Measurements from ENCODE around the gene SSH2. TPM values are rescaled to one million over a fixed set of nuclear protein-coding genes. Genes with fewer than 3 reads are reported as not detected.

Gene SSH2
- total and polyA plus RNA-seq, 2 of the 13 experiments (the other 11 are each of a cell fraction or from before 2014, with no cell fraction given): 6.0 to 6.4 TPM

DNA sequence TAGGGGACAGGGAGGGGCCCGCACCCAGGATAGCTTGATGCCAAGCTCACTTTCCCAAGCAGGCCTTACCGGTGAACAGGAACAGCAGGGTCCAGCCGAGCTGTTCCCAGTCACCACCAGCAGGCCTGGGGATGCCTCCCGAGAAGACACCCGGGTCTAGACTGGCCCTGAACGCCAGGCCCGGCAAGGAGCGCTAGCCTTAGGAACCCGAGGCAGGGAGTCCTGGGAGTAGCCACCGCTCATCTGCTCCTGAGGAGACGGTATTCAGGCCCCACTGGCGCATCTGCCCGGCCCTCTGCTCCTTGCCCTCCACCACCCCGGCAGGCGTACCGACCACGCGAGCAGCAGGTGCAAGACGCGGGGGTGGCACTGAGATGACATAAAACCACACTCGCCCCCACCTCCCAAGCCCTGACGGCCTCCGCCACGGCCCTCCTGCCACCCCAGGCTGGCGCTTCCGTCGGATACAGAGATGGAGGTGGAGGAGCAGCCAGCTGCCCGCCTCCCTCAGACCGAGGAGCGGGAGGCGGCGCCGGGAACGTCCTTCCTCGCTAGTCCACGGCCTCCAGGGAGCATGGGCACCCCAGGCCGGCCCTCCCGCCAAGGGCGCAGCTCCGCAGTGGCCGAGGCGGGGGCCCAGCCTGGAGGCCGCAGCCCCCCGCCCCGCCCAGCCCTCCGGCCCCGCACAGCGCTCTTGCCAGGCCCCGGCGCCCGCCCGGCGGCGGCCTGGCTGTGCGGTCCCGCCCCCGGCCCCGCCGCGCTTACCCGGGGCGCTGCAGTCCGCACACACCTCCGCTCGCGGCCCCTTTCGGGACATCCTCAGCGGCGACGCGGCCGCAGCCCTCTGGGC, 341.2 kb downstream of the SSH2 start (continued):
- TF ChIP-seq ZNF451 (CRISPR knock-in tag; IDR thresholded peaks at IDR 0.05) (0 out of 2 replicates have a peak, but pooled peaks have one; percentile 26), ZNF619 (CRISPR knock-in tag; IDR thresholded peaks at IDR 0.05) (no peak), KDM3A (CRISPR knock-in tag; IDR thresholded peaks at IDR 0.05; ENCODE audit: low read depth) (0 out of 2 replicates have a peak, but pooled peaks have one; percentile 51), ASH2L (IDR thresholded peaks at IDR 0.05; ENCODE audit: insufficient read length, low read depth, low read length) (no peak), NFE2L1 (CRISPR knock-in tag; IDR thresholded peaks at IDR 0.05; ENCODE audit: borderline replicate concordance) (no peak), ZNF260 (CRISPR knock-in tag; IDR thresholded peaks at IDR 0.05; ENCODE audit: borderline replicate concordance, low read depth) (no peak), PHF20 (CRISPR knock-in tag; IDR thresholded peaks at IDR 0.05) (0 out of 2 replicates have a peak, but pooled peaks have one; percentile 21), TMF1 (CRISPR knock-in tag; IDR thresholded peaks at IDR 0.05; ENCODE audit: low read depth) (0 out of 2 replicates have a peak, but pooled peaks have one; percentile 22), YY1 (IDR thresholded peaks at IDR 0.05; ENCODE audit: insufficient read depth, insufficient replicate concordance, low read depth, low read length) (no peak), MEIS2 (CRISPR knock-in tag; IDR thresholded peaks at IDR 0.05) (0 out of 2 replicates have a peak, but pooled peaks have one; percentile 26), ZNF296 (CRISPR knock-in tag; conservative IDR thresholded peaks at IDR 0.05) (0 out of 2 replicates have a peak, but pooled peaks have one; percentile 25), TCF7L2 (IDR thresholded peaks at IDR 0.05; ENCODE audit: low read depth, low read length) (no peak)
- TF ChIP-seq, protein P1, sequence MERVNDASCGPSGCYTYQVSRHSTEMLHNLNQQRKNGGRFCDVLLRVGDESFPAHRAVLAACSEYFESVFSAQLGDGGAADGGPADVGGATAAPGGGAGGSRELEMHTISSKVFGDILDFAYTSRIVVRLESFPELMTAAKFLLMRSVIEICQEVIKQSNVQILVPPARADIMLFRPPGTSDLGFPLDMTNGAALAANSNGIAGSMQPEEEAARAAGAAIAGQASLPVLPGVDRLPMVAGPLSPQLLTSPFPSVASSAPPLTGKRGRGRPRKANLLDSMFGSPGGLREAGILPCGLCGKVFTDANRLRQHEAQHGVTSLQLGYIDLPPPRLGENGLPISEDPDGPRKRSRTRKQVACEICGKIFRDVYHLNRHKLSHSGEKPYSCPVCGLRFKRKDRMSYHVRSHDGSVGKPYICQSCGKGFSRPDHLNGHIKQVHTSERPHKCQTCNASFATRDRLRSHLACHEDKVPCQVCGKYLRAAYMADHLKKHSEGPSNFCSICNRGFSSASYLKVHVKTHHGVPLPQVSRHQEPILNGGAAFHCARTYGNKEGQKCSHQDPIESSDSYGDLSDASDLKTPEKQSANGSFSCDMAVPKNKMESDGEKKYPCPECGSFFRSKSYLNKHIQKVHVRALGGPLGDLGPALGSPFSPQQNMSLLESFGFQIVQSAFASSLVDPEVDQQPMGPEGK (CRISPR knock-in tag; IDR thresholded peaks at IDR 0.05): peak; percentile 56
- TF ChIP-seq, protein P2, sequence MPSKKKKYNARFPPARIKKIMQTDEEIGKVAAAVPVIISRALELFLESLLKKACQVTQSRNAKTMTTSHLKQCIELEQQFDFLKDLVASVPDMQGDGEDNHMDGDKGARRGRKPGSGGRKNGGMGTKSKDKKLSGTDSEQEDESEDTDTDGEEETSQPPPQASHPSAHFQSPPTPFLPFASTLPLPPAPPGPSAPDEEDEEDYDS (CRISPR knock-in tag; IDR thresholded peaks at IDR 0.05): 0 out of 2 replicates have a peak, but pooled peaks have one; percentile 24
- TF ChIP-seq, protein P3, sequence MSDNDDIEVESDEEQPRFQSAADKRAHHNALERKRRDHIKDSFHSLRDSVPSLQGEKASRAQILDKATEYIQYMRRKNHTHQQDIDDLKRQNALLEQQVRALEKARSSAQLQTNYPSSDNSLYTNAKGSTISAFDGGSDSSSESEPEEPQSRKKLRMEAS (IDR thresholded peaks at IDR 0.05): peak; percentile 38; the same call in 1 of the 2 replicates
- TF ChIP-seq, protein P4, sequence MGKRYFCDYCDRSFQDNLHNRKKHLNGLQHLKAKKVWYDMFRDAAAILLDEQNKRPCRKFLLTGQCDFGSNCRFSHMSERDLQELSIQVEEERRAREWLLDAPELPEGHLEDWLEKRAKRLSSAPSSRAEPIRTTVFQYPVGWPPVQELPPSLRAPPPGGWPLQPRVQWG (CRISPR knock-in tag; IDR thresholded peaks at IDR 0.05; ENCODE audit: borderline replicate concordance, low read depth): no peak
- TF ChIP-seq, protein P5, sequence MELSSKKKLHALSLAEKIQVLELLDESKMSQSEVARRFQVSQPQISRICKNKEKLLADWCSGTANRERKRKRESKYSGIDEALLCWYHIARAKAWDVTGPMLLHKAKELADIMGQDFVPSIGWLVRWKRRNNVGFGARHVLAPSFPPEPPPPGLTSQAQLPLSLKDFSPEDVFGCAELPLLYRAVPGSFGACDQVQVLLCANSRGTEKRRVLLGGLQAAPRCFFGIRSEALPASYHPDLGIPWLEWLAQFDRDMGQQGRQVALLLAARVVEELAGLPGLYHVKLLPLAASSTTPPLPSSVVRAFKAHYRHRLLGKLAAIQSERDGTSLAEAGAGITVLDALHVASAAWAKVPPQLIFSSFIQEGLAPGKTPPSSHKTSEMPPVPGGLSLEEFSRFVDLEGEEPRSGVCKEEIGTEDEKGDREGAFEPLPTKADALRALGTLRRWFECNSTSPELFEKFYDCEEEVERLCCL (CRISPR knock-in tag; IDR thresholded peaks at IDR 0.05; ENCODE audit: borderline replicate concordance): no peak
- TF ChIP-seq, protein P6, sequence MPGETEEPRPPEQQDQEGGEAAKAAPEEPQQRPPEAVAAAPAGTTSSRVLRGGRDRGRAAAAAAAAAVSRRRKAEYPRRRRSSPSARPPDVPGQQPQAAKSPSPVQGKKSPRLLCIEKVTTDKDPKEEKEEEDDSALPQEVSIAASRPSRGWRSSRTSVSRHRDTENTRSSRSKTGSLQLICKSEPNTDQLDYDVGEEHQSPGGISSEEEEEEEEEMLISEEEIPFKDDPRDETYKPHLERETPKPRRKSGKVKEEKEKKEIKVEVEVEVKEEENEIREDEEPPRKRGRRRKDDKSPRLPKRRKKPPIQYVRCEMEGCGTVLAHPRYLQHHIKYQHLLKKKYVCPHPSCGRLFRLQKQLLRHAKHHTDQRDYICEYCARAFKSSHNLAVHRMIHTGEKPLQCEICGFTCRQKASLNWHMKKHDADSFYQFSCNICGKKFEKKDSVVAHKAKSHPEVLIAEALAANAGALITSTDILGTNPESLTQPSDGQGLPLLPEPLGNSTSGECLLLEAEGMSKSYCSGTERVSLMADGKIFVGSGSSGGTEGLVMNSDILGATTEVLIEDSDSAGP (CRISPR knock-in tag; IDR thresholded peaks at IDR 0.05; ENCODE audit: borderline replicate concordance): peak; percentile 60; the same call in 1 of the 2 replicates

Data from HepG2 (cell line).